ENCODE results near the gene FAM234B. TPM values are rescaled to one million over a fixed set of nuclear protein-coding genes. Genes with fewer than 3 reads are reported as not detected.
A peak's percentile ranks its signal among the peaks of the same experiment; 100 is the strongest.

FAM234B gene
- total RNA-seq, 1 donor from 2014 or later: 9.5 TPM

GRCh38 chr12:13128291-13128965 is 84.2 kb downstream of the FAM234B start:
- peak overlapping the region; percentile 85 for H3K27ac Mint-ChIP-seq
- no peak for TF ChIP-seq CTCF (IDR thresholded peaks at IDR 0.05; ENCODE audit: unreplicated experiment)
- no peak overlapping the region for H3K4me3 Mint-ChIP-seq
- DNase-seq (ENCODE audit: low spot score in 2 of 2, unreplicated experiment in 2 of 2): no peak
- H3K36me3 Mint-ChIP-seq: no peaks in the 10 kb centered on the region
- H3K9me3 Mint-ChIP-seq: no peaks in the 10 kb centered on the region
- no peaks in the 10 kb centered on the region for H3K27me3 Mint-ChIP-seq (ENCODE audit: low read depth)
- peaks cover 49% of the 10 kb centered on the region for H3K4me1 Mint-ChIP-seq

- no peak overlapping the region for H3K4me3 Mint-ChIP-seq
- peaks cover 60% of the 10 kb centered on the region for H3K4me1 Mint-ChIP-seq
- no peaks in the 10 kb centered on the region for H3K36me3 Mint-ChIP-seq
- no peak for TF ChIP-seq CTCF (IDR thresholded peaks at IDR 0.05; ENCODE audit: unreplicated experiment)
- no peaks in the 10 kb centered on the region for H3K9me3 Mint-ChIP-seq
- DNase-seq (ENCODE audit: low spot score in 2 of 2, unreplicated experiment in 2 of 2): no peak
- H3K27me3 Mint-ChIP-seq (ENCODE audit: low read depth): no peaks in the 10 kb centered on the region
- peak overlapping the region; percentile 74 for H3K27ac Mint-ChIP-seq
Measured at GRCh38 chr12:13130981-13131380, 86.8 kb downstream of the FAM234B start.

Other genes starting within 250 kb of the FAM234B start
- 69.3 to 70.8 TPM (median 70.4 TPM) in 3 replicates for gene DDX47, start 231.0 kb upstream of the FAM234B start, total RNA-seq
- 107 to 116 TPM (median 108 TPM) in 3 replicates for gene GPRC5A, start 152.8 kb upstream of the FAM234B start, total RNA-seq
- not detected in 3 replicates for gene GPRC5D, start 92.2 kb upstream of the FAM234B start, total RNA-seq
- 55.0 to 63.5 TPM (median 58.6 TPM) in 3 replicates for gene HEBP1, start 44.1 kb upstream of the FAM234B start, total RNA-seq
- gene GSG1, start 59.3 kb downstream of the FAM234B start, total RNA-seq: not detected in 3 replicates
- gene EMP1, start 152.3 kb downstream of the FAM234B start, total RNA-seq: 16.3 to 19.0 TPM (median 16.5 TPM) in 3 replicates